HG02981 (cell line): Measurements from ENCODE around the gene PREX1.
A peak's percentile ranks its signal among the peaks of the same experiment; 100 is the strongest.

Source experiments
- ATAC-seq: cut with Tn5 transposase; IDR thresholded peaks from one replicate; pipeline ENCODE4 v1.9.1; 2021; ENCODE audit warnings: mild to moderate bottlenecking, moderate library complexity; ENCODE audit not compliant: unreplicated experiment

Gene PREX1

GRCh38 chr20:48738399-48739304 lies 89.1 kb downstream of the PREX1 start:
- ATAC-seq, result peak; percentile 71

GRCh38 chr20:48738094-48738398 lies 89.8 kb downstream of the PREX1 start:
- no peak for ATAC-seq

GRCh38 chr20:48737434-48738093 lies 90.2 kb downstream of the PREX1 start:
- ATAC-seq, result no peak

GRCh38 chr20:48736636-48737035 lies 91.2 kb downstream of the PREX1 start:
- ATAC-seq, result no peak

- ATAC-seq, result no peak
Observed at GRCh38 chr20:48736231-48736630, 91.6 kb downstream of the PREX1 start.

GRCh38 chr20:48735112-48735511 lies 92.7 kb downstream of the PREX1 start:
- ATAC-seq, result no peak

- no peak for ATAC-seq
Observed at GRCh38 chr20:48734104-48734749, 93.6 kb downstream of the PREX1 start.

- ATAC-seq, result no peak
Observed at GRCh38 chr20:48733296-48733790, 94.5 kb downstream of the PREX1 start.

- no peak for ATAC-seq
Observed at GRCh38 chr20:48732081-48732829, 95.5 kb downstream of the PREX1 start.

GRCh38 chr20:48731536-48731935 lies 96.3 kb downstream of the PREX1 start:
- ATAC-seq, result no peak

- no peak for ATAC-seq
Observed at GRCh38 chr20:48730977-48731376, 96.8 kb downstream of the PREX1 start.

GRCh38 chr20:48729538-48729937 lies 98.3 kb downstream of the PREX1 start:
- ATAC-seq, result no peak

- no peak for ATAC-seq
Observed at GRCh38 chr20:48728042-48728825, 99.6 kb downstream of the PREX1 start.

- no peak for ATAC-seq
Observed at GRCh38 chr20:48727226-48727625, 100.6 kb downstream of the PREX1 start.

- ATAC-seq, result no peak
Observed at GRCh38 chr20:48725555-48725991, 102.2 kb downstream of the PREX1 start.

- ATAC-seq, result no peak
Observed at GRCh38 chr20:48724891-48725554, 102.8 kb downstream of the PREX1 start.

- no peak for ATAC-seq
Observed at GRCh38 chr20:48724382-48724781, 103.4 kb downstream of the PREX1 start.

- no peak for ATAC-seq
Observed at GRCh38 chr20:48723308-48724264, 104.2 kb downstream of the PREX1 start.
